ENCODE measurements around the gene LPP.

Gene LPP

GRCh38 chr3:188470508-188471130 is 316.7 kb downstream of the LPP start:
- Histone ChIP-seq H3K27ac (replicated peaks) (no peak overlapping the region), H3K27me3 (ENCODE audit: insufficient read depth, poor library complexity, severe bottlenecking) (no peaks in the 10 kb centered on the region), H3K4me3 (replicated peaks; ENCODE audit: insufficient read depth, low read length) (no peak overlapping the region)
- no peak for TF ChIP-seq CTCF (IDR thresholded peaks at IDR 0.05; ENCODE audit: insufficient read depth, low read length)
- no peak for TF ChIP-seq GABPA (IDR thresholded peaks at IDR 0.05; ENCODE audit: low read depth)
- no peak for TF ChIP-seq REST (IDR thresholded peaks at IDR 0.05; ENCODE audit: insufficient replicate concordance, low read depth)
- no peak for TF ChIP-seq POLR2AphosphoS5 (IDR thresholded peaks at IDR 0.05; ENCODE audit: low read depth)
- no peak for TF ChIP-seq SPI1 (IDR thresholded peaks at IDR 0.05; ENCODE audit: borderline replicate concordance, low read depth)
- no peak for DNase-seq (ENCODE audit: low read depth in 1 of 2, low spot score in 1 of 2)

GRCh38 chr3:188471723-188472122 is 317.8 kb downstream of the LPP start:
- TF ChIP-seq CTCF (IDR thresholded peaks at IDR 0.05; ENCODE audit: insufficient read depth, low read length), result no peak
- no peak for TF ChIP-seq REST (IDR thresholded peaks at IDR 0.05; ENCODE audit: insufficient replicate concordance, low read depth)
- TF ChIP-seq POLR2AphosphoS5 (IDR thresholded peaks at IDR 0.05; ENCODE audit: low read depth), result no peak
- no peak for TF ChIP-seq GABPA (IDR thresholded peaks at IDR 0.05; ENCODE audit: low read depth)
- no peak for TF ChIP-seq SPI1 (IDR thresholded peaks at IDR 0.05; ENCODE audit: borderline replicate concordance, low read depth)
- no peaks in the 10 kb centered on the region for H3K27me3 ChIP-seq (ENCODE audit: insufficient read depth, poor library complexity, severe bottlenecking)
- no peak overlapping the region for H3K27ac ChIP-seq (replicated peaks)
- DNase-seq (ENCODE audit: low read depth in 1 of 2, low spot score in 1 of 2), result no peak
- no peak overlapping the region for H3K4me3 ChIP-seq (replicated peaks; ENCODE audit: insufficient read depth, low read length)

GRCh38 chr3:188472336-188472735 is 318.4 kb downstream of the LPP start:
- DNase-seq (ENCODE audit: low read depth in 1 of 2, low spot score in 1 of 2), result no peak
- Histone ChIP-seq H3K27ac (replicated peaks) (no peak overlapping the region), H3K4me3 (replicated peaks; ENCODE audit: insufficient read depth, low read length) (no peak overlapping the region), H3K27me3 (ENCODE audit: insufficient read depth, poor library complexity, severe bottlenecking) (no peaks in the 10 kb centered on the region)
- TF ChIP-seq GABPA (IDR thresholded peaks at IDR 0.05; ENCODE audit: low read depth) (no peak), SPI1 (IDR thresholded peaks at IDR 0.05; ENCODE audit: borderline replicate concordance, low read depth) (no peak), POLR2AphosphoS5 (IDR thresholded peaks at IDR 0.05; ENCODE audit: low read depth) (no peak), CTCF (IDR thresholded peaks at IDR 0.05; ENCODE audit: insufficient read depth, low read length) (no peak), REST (IDR thresholded peaks at IDR 0.05; ENCODE audit: insufficient replicate concordance, low read depth) (no peak)
